Smooth muscle cell (in vitro differentiated cells): Measurements from ENCODE around the gene STEAP4. TPM values are rescaled to one million over a fixed set of nuclear protein-coding genes. Genes with fewer than 3 reads are reported as not detected.

ENCODE experiments used
- DNase-seq: peaks from one replicate; lab custom pipeline; 2025; ENCODE audit not compliant: unreplicated experiment; lab: John Stamatoyannopoulos, UW
- H2AFZ ChIP-seq: fragments of 200-600 bp; sonication (generic); 2 replicates; pipeline ENCODE4 v1.6.0; 2016; ENCODE audit warnings: antibody characterized with exemption, low read depth, mild to moderate bottlenecking
- H3F3A ChIP-seq: fragments of 200-600 bp; sonication (generic); 2 replicates; pipeline ENCODE4 v1.6.0; 2017; ENCODE audit warnings: antibody characterized with exemption, low read depth
- H3K27ac ChIP-seq: fragments of 200-600 bp; sonication (generic); 2 replicates; pipeline ENCODE4 v1.5.1; 2016; ENCODE audit warnings: low read depth, mild to moderate bottlenecking
- H3K27me3 ChIP-seq: fragments of 200-600 bp; sonication (generic); 2 replicates; pipeline ENCODE4 v1.6.1; 2016; ENCODE audit warnings: low read depth, mild to moderate bottlenecking
- H3K36me3 ChIP-seq: fragments of 200-600 bp; sonication (generic); 2 replicates; pipeline ENCODE4 v1.5.1; 2016; ENCODE audit warnings: low read depth
- H3K4me1 ChIP-seq: fragments of 200-600 bp; sonication (generic); 2 replicates; pipeline ENCODE4 v1.5.1; 2016; ENCODE audit warnings: low read depth
- H3K4me2 ChIP-seq: fragments of 200-600 bp; sonication (generic); 2 replicates; pipeline ENCODE4 v1.6.0; 2016; ENCODE audit warnings: mild to moderate bottlenecking
- H3K4me3 ChIP-seq: fragments of 200-600 bp; sonication (generic); 2 replicates; pipeline ENCODE4 v1.5.1; 2016; ENCODE audit warnings: mild to moderate bottlenecking
- H3K79me2 ChIP-seq: fragments of 200-600 bp; sonication (generic); 2 replicates; pipeline ENCODE4 v1.6.0; 2016; ENCODE audit warnings: low read depth, mild to moderate bottlenecking
- H3K9ac ChIP-seq: fragments of 200-600 bp; sonication (generic); 2 replicates; pipeline ENCODE4 v1.6.0; 2016; ENCODE audit warnings: low read depth
- H3K9me3 ChIP-seq: fragments of 200-600 bp; sonication (generic); replicated peaks from 2 replicates; pipeline ENCODE4 v1.5.1; 2016; ENCODE audit warnings: low read depth
- H4K20me1 ChIP-seq: fragments of 200-600 bp; sonication (generic); 2 replicates; pipeline ENCODE4 v1.6.0; 2016; ENCODE audit warnings: low read depth
- CTCF ChIP-seq: fragments of 200-600 bp; sonication (generic); IDR thresholded peaks from 2 replicates; pipeline ENCODE4 v1.5.1; 2017; ENCODE audit warnings: borderline replicate concordance, mild to moderate bottlenecking, antibody characterized with exemption; ENCODE audit not compliant: insufficient read depth, poor library complexity, severe bottlenecking
- WGBS: methylation state at CpG from one replicate; pipeline ENCODE4 v1.1.7; 2016; ENCODE audit warnings: low lambda C conversion rate; 5-methylcytosine and 5-hydroxymethylcytosine counted together
- polyA plus RNA-seq: library from polyadenylated mRNA; unstranded; fragments of >200 nt; fragmentation: Nextera tagmentation; extraction: Ambion mirVana; gene quantifications from 2 replicates; pipeline ENCODE4 v1.2.1, GENCODE V29; 2016
- total RNA-seq: library from RNA; depleted of rRNA; stranded (reverse); fragments of >200 nt; gene quantifications from 2 replicates; pipeline ENCODE4 v1.2.3, GENCODE V29; 2014

STEAP4 gene
- total and polyA plus RNA-seq, 2 experiments from 2014 or later: 0.18 TPM; not detected in 1

GRCh38 chr7:88230646-88231045 lies 76.0 kb downstream of the STEAP4 start:
- no peaks in the 10 kb centered on the region for H3K79me2 ChIP-seq
- no peak overlapping the region for H3K4me3 ChIP-seq
- H4K20me1 ChIP-seq: no peaks in the 10 kb centered on the region
- no peak overlapping the region for H3K4me2 ChIP-seq
- H3K36me3 ChIP-seq: no peaks in the 10 kb centered on the region
- WGBS: 84% methylated on average over 5 of the region's 5 CpGs
- no peak overlapping the region for H3K9ac ChIP-seq
- H3K4me1 ChIP-seq: no peaks in the 10 kb centered on the region
- no peak overlapping the region for H3K27ac ChIP-seq
- no peaks in the 10 kb centered on the region for H3F3A ChIP-seq
- no peak for TF ChIP-seq CTCF
- no peak for DNase-seq
- H3K27me3 ChIP-seq: no peaks in the 10 kb centered on the region
- H3K9me3 ChIP-seq: no peaks in the 10 kb centered on the region
- no peak overlapping the region for H2AFZ ChIP-seq

GRCh38 chr7:88229302-88229995 lies 77.2 kb downstream of the STEAP4 start:
- Histone ChIP-seq H3K4me1 (no peaks in the 10 kb centered on the region), H3K79me2 (no peaks in the 10 kb centered on the region), H3K27me3 (no peaks in the 10 kb centered on the region), H3F3A (no peaks in the 10 kb centered on the region), H3K4me3 (peak overlapping the region; percentile 1), H3K27ac (no peak overlapping the region), H3K9ac (no peak overlapping the region), H3K36me3 (no peaks in the 10 kb centered on the region), H2AFZ (no peak overlapping the region), H3K9me3 (no peaks in the 10 kb centered on the region), H4K20me1 (no peaks in the 10 kb centered on the region), H3K4me2 (no peak overlapping the region)
- 99% methylated on average over 4 of the region's 4 CpGs for WGBS
- no peak for DNase-seq
- TF ChIP-seq CTCF: no peak

GRCh38 chr7:88226886-88227516 lies 79.7 kb downstream of the STEAP4 start:
- H3K36me3 ChIP-seq: no peaks in the 10 kb centered on the region
- no peaks in the 10 kb centered on the region for H3K27me3 ChIP-seq
- H3K27ac ChIP-seq: no peak overlapping the region
- H3K9me3 ChIP-seq: no peaks in the 10 kb centered on the region
- H3K4me2 ChIP-seq: no peak overlapping the region
- no peak overlapping the region for H3K9ac ChIP-seq
- H4K20me1 ChIP-seq: no peaks in the 10 kb centered on the region
- H3F3A ChIP-seq: no peaks in the 10 kb centered on the region
- no peaks in the 10 kb centered on the region for H3K4me1 ChIP-seq
- DNase-seq: no peak
- no peak overlapping the region for H3K4me3 ChIP-seq
- no peak overlapping the region for H2AFZ ChIP-seq
- no peak for TF ChIP-seq CTCF
- 90% methylated on average over 6 of the region's 6 CpGs for WGBS
- H3K79me2 ChIP-seq: no peaks in the 10 kb centered on the region
